ENCODE data around the gene TMEM176A.

The TMEM176A gene

DNA sequence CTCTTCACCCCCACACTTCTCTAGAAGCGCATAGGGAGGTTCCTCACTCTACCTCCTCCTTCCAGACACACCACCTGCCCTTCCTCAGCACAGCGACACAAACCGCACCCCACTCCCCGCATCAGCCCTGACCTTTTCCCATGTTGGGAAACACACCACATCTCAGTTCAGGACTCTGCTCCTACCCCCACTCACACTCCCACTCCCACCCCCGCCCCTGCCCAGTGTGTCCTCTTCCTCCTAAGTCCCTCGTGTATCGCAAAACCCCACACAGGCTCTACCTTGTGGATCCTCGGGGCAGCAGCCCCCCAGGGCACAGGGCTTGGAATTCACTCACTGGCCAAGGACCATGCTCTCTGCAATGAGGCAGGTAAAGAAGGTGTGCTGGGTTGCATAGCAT, 47.5 kb downstream of the TMEM176A start:
- no peaks in the 10 kb centered on the region for H3K36me3 ChIP-seq (ENCODE audit: insufficient read depth, low read length)
- H3K4me3 ChIP-seq (ENCODE audit: low read depth in 1 of 2, low read length in 2 of 2), result no peak overlapping the region
- ATAC-seq (ENCODE audit: insufficient read depth, low read depth), result no peak

DNA sequence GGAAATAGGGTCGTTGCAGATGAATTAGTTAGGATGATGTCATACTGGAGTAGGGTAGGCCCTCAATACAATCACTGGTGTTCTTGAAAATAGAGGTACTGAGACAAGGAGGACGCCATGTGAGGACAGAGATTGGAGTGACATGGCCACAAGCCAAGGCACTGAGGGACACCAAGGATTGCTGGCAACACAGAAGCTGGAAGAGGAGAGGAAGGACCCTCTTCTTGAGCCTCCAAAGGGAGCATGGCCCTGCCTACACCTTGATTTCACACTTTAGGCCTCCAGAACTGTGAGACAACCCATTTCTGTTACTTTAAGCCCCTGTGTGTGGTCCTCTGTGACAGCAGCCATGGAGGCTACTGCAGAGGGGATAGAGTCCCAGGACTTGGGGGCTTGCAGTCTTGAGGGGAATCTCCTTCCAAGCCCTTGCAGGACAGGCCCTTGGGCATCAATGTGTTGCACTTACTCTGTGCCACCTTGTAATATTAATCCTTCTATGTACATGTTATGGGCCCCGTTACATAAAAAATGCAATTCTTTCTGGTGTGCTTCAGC, 48.1 kb downstream of the TMEM176A start:
- Histone ChIP-seq H4K20me1 (ENCODE audit: insufficient read depth, low read length) (no peaks in the 10 kb centered on the region), H3K79me2 (ENCODE audit: insufficient read depth, low read length) (no peaks in the 10 kb centered on the region), H3K9me3 (ENCODE audit: insufficient read depth, low read length, severe bottlenecking) (no peaks in the 10 kb centered on the region), H3K27me3 (ENCODE audit: insufficient read depth, low read length, poor library complexity) (peaks cover 35% of the 10 kb centered on the region), H3K4me1 (ENCODE audit: insufficient read depth, low read length) (no peaks in the 10 kb centered on the region), H3K4me3 (ENCODE audit: low read depth in 1 of 2, low read length in 2 of 2) (no peak overlapping the region), H2AFZ (ENCODE audit: low read depth, low read length) (no peak overlapping the region), H3K36me3 (ENCODE audit: insufficient read depth, low read length) (no peaks in the 10 kb centered on the region), H3K9ac (ENCODE audit: low read depth, low read length) (no peak overlapping the region), H3K27ac (ENCODE audit: low read length) (no peak overlapping the region), H3K4me2 (ENCODE audit: insufficient read depth, low read length) (no peak overlapping the region)
- ATAC-seq (ENCODE audit: insufficient read depth, low read depth), result no peak
- DNase-seq, result no peak
- no peak for TF ChIP-seq EZH2 (IDR thresholded peaks at IDR 0.05; ENCODE audit: borderline replicate concordance, low read depth, low read length, severe bottlenecking)
- TF ChIP-seq, protein P1, sequence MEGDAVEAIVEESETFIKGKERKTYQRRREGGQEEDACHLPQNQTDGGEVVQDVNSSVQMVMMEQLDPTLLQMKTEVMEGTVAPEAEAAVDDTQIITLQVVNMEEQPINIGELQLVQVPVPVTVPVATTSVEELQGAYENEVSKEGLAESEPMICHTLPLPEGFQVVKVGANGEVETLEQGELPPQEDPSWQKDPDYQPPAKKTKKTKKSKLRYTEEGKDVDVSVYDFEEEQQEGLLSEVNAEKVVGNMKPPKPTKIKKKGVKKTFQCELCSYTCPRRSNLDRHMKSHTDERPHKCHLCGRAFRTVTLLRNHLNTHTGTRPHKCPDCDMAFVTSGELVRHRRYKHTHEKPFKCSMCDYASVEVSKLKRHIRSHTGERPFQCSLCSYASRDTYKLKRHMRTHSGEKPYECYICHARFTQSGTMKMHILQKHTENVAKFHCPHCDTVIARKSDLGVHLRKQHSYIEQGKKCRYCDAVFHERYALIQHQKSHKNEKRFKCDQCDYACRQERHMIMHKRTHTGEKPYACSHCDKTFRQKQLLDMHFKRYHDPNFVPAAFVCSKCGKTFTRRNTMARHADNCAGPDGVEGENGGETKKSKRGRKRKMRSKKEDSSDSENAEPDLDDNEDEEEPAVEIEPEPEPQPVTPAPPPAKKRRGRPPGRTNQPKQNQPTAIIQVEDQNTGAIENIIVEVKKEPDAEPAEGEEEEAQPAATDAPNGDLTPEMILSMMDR (IDR thresholded peaks at IDR 0.05; ENCODE audit: borderline replicate concordance, extremely low read depth, low read length, poor library complexity, severe bottlenecking), result no peak

More for the DNA sequence above, 47.5 kb downstream of the TMEM176A start:
- Histone ChIP-seq H2AFZ (ENCODE audit: low read depth, low read length) (no peak overlapping the region), H3K9ac (ENCODE audit: low read depth, low read length) (no peak overlapping the region), H3K27me3 (ENCODE audit: insufficient read depth, low read length, poor library complexity) (peaks cover 37% of the 10 kb centered on the region), H4K20me1 (ENCODE audit: insufficient read depth, low read length) (no peaks in the 10 kb centered on the region), H3K4me1 (ENCODE audit: insufficient read depth, low read length) (no peaks in the 10 kb centered on the region), H3K27ac (ENCODE audit: low read length) (no peak overlapping the region), H3K4me2 (ENCODE audit: insufficient read depth, low read length) (no peak overlapping the region), H3K79me2 (ENCODE audit: insufficient read depth, low read length) (no peaks in the 10 kb centered on the region), H3K9me3 (ENCODE audit: insufficient read depth, low read length, severe bottlenecking) (no peaks in the 10 kb centered on the region)
- TF ChIP-seq, protein P1 (IDR thresholded peaks at IDR 0.05; ENCODE audit: borderline replicate concordance, extremely low read depth, low read length, poor library complexity, severe bottlenecking), result no peak
- TF ChIP-seq EZH2 (IDR thresholded peaks at IDR 0.05; ENCODE audit: borderline replicate concordance, low read depth, low read length, severe bottlenecking), result no peak
- no peak for DNase-seq

DNA sequence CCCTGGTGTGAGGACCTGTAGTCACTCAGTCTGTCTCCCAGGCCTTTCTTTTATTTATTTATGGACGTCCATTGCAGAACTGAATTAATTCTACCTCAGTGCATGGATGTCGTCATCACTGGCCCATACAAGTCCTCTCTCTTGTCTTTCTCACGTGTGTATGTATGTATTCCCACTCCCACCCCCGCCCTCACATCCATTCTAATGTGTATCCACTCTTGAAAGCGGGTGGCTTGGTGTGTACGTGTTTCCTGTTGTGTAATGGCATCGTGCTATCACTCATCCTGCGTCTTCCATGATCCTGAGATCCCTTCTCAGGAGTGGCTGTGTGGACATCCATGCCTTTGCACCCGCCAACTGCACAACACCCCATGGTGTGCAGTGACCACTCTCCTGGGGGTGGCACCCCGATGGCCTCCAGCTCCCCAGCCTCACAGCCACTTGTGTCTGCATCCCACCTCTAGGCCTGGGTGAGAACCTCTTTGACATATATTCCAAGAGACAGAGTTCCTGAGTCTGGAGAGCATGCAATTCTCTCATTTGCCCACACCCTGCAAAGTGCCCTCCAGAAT, 48.7 kb downstream of the TMEM176A start:
- H4K20me1 ChIP-seq (ENCODE audit: insufficient read depth, low read length), result no peaks in the 10 kb centered on the region
- ATAC-seq (ENCODE audit: insufficient read depth, low read depth) (no peak), DNase-seq (no peak)
- H3K9me3 ChIP-seq (ENCODE audit: insufficient read depth, low read length, severe bottlenecking), result no peaks in the 10 kb centered on the region
- H3K4me1 ChIP-seq (ENCODE audit: insufficient read depth, low read length), result no peaks in the 10 kb centered on the region
- H3K27me3 ChIP-seq (ENCODE audit: insufficient read depth, low read length, poor library complexity), result peaks cover 40% of the 10 kb centered on the region
- H2AFZ ChIP-seq (ENCODE audit: low read depth, low read length), result no peak overlapping the region
- H3K27ac ChIP-seq (ENCODE audit: low read length), result no peak overlapping the region
- no peak overlapping the region for H3K4me3 ChIP-seq (ENCODE audit: low read depth in 1 of 2, low read length in 2 of 2)
- TF ChIP-seq EZH2 (IDR thresholded peaks at IDR 0.05; ENCODE audit: borderline replicate concordance, low read depth, low read length, severe bottlenecking), result no peak
- TF ChIP-seq, protein P1 (IDR thresholded peaks at IDR 0.05; ENCODE audit: borderline replicate concordance, extremely low read depth, low read length, poor library complexity, severe bottlenecking), result no peak
- no peaks in the 10 kb centered on the region for H3K36me3 ChIP-seq (ENCODE audit: insufficient read depth, low read length)
- no peak overlapping the region for H3K9ac ChIP-seq (ENCODE audit: low read depth, low read length)
- no peak overlapping the region for H3K4me2 ChIP-seq (ENCODE audit: insufficient read depth, low read length)
- no peaks in the 10 kb centered on the region for H3K79me2 ChIP-seq (ENCODE audit: insufficient read depth, low read length)

All from DND-41 (cell line).